WTC11 (cell line): Measurements from ENCODE around the gene MRPL28. TPM values are rescaled to one million over a fixed set of nuclear protein-coding genes. Genes with fewer than 3 reads are reported as not detected.

Source experiments
- ATAC-seq: fragments of 200-7000 bp; cut with Tn5 transposase; 2 replicates; pipeline ENCODE4 v1.10.0; 2021; ENCODE audit warnings: mild to moderate bottlenecking, moderate library complexity
- CTCF ChIA-PET: fragments of 300-600 bp; sonication (Branson Sonifier 250); formaldehyde crosslinking; loops from one replicate; lab custom pipeline; 2021; ENCODE audit warnings: antibody characterized with exemption; lab: Charles Lee
- POLR2A ChIA-PET: fragments of 350-600 bp; sonication (Branson Sonifier 250); formaldehyde crosslinking; loops from one replicate; lab custom pipeline; 2021; ENCODE audit warnings: antibody characterized with exemption; lab: Charles Lee
- DNase-seq: peaks from one replicate; pipeline ENCODE4 v3.0.0; 2021; ENCODE audit warnings: low spot score
- H3K27ac Mint-ChIP-seq: 2 replicates; pipeline ENCODE4 v1.8.0; 2021; ENCODE audit warnings: mixed read lengths
- H3K27me3 Mint-ChIP-seq: 2 replicates; pipeline ENCODE4 v1.8.0; 2021; ENCODE audit warnings: low read depth, mild to moderate bottlenecking, moderate library complexity, mixed read lengths
- H3K36me3 Mint-ChIP-seq: 2 replicates; pipeline ENCODE4 v1.8.0; 2021; ENCODE audit warnings: mixed read lengths
- H3K4me1 Mint-ChIP-seq: 2 replicates; pipeline ENCODE4 v1.8.0; 2022; ENCODE audit warnings: mixed read lengths
- H3K4me3 Mint-ChIP-seq: 2 replicates; pipeline ENCODE4 v1.8.0; 2021; ENCODE audit warnings: mild to moderate bottlenecking, moderate library complexity, mixed read lengths
- H3K9me3 Mint-ChIP-seq: 2 replicates; pipeline ENCODE4 v1.8.0; 2021; ENCODE audit warnings: mixed read lengths
- CREM ChIP-seq: sonication (generic); formaldehyde crosslinking; IDR thresholded peaks from 2 replicates; pipeline ENCODE4 v1.8.1; 2022; ENCODE audit warnings: mild to moderate bottlenecking, missing genetic modification reagents, moderate library complexity
- ELF4 ChIP-seq: sonication (generic); formaldehyde crosslinking; IDR thresholded peaks from 2 replicates; pipeline ENCODE4 v1.8.1; 2022; ENCODE audit warnings: low read depth, mild to moderate bottlenecking, moderate library complexity, missing genetic modification reagents
- GRHL2 ChIP-seq: fragments of 250-450 bp; sonication (Bioruptor Pico); IDR thresholded peaks from 2 replicates; pipeline ENCODE4 v1.8.0; 2022; ENCODE audit warnings: mild to moderate bottlenecking, moderate library complexity; ENCODE audit not compliant: insufficient replicate concordance, severe bottlenecking
- HMGA2 ChIP-seq: fragments of 250-450 bp; sonication (Bioruptor Pico); IDR thresholded peaks from 2 replicates; pipeline ENCODE4 v1.4.0; 2021; ENCODE audit warnings: mild to moderate bottlenecking, moderate library complexity
- NR1H2 ChIP-seq: sonication (generic); formaldehyde crosslinking; IDR thresholded peaks from 2 replicates; pipeline ENCODE4 v1.9.0; 2021; ENCODE audit warnings: mild to moderate bottlenecking, moderate library complexity, missing genetic modification reagents
- SMAD4 ChIP-seq: sonication (generic); formaldehyde crosslinking; IDR thresholded peaks from 2 replicates; pipeline ENCODE4 v1.8.0; 2022; ENCODE audit warnings: mild to moderate bottlenecking, missing genetic modification reagents
- SP1 ChIP-seq: sonication (generic); formaldehyde crosslinking; conservative IDR thresholded peaks from 2 replicates; pipeline ENCODE4 v1.8.1; 2022; ENCODE audit warnings: missing genetic modification reagents
- TEAD1 ChIP-seq: sonication (generic); formaldehyde crosslinking; IDR thresholded peaks from 2 replicates; pipeline ENCODE4 v1.8.0; 2022; ENCODE audit warnings: mild to moderate bottlenecking, missing genetic modification reagents
- TEAD4 ChIP-seq: sonication (generic); formaldehyde crosslinking; IDR thresholded peaks from 2 replicates; pipeline ENCODE4 v1.8.0; 2022; ENCODE audit warnings: mild to moderate bottlenecking, missing genetic modification reagents
- ZNF263 ChIP-seq: sonication (generic); formaldehyde crosslinking; IDR thresholded peaks from 2 replicates; pipeline ENCODE4 v1.8.1; 2022; ENCODE audit warnings: low read depth, mild to moderate bottlenecking, moderate library complexity, missing genetic modification reagents
- total RNA-seq: library from RNA; stranded (reverse); gene quantifications from 3 replicates; pipeline ENCODE4 v1.2.3, GENCODE V29; 2021
- TF ChIP-seq, protein P1 (sequence below): fragments of 250-450 bp; sonication (Bioruptor Pico); IDR thresholded peaks from 2 replicates; pipeline ENCODE4 v1.9.0; 2021; ENCODE audit warnings: moderate library complexity, mild to moderate bottlenecking, inconsistent platforms, borderline replicate concordance
- TF ChIP-seq, protein P2 (sequence below): sonication (generic); formaldehyde crosslinking; IDR thresholded peaks from 2 replicates; pipeline ENCODE4 v1.8.1; 2023; ENCODE audit warnings: mild to moderate bottlenecking, missing genetic modification reagents
- TF ChIP-seq, protein P3 (sequence below): sonication (generic); formaldehyde crosslinking; IDR thresholded peaks from 2 replicates; pipeline ENCODE4 v1.8.0; 2022; ENCODE audit warnings: missing genetic modification reagents
- TF ChIP-seq, protein P4 (sequence below): fragments of 200-600 bp; IDR thresholded peaks from 2 replicates; pipeline ENCODE4 v1.8.0; 2022; ENCODE audit warnings: antibody characterized with exemption
- TF ChIP-seq, protein P5 (sequence below): sonication (generic); formaldehyde crosslinking; IDR thresholded peaks from 2 replicates; pipeline ENCODE4 v1.8.0; 2022; ENCODE audit warnings: mild to moderate bottlenecking, missing genetic modification reagents
- TF ChIP-seq, protein P6 (sequence below): sonication (generic); formaldehyde crosslinking; conservative IDR thresholded peaks from 2 replicates; pipeline ENCODE4 v1.8.1; 2023; ENCODE audit warnings: mild to moderate bottlenecking, low read depth, missing genetic modification reagents, moderate library complexity

MRPL28 gene
- total RNA-seq, 1 experiment from 2014 or later = 119 TPM

DNA sequence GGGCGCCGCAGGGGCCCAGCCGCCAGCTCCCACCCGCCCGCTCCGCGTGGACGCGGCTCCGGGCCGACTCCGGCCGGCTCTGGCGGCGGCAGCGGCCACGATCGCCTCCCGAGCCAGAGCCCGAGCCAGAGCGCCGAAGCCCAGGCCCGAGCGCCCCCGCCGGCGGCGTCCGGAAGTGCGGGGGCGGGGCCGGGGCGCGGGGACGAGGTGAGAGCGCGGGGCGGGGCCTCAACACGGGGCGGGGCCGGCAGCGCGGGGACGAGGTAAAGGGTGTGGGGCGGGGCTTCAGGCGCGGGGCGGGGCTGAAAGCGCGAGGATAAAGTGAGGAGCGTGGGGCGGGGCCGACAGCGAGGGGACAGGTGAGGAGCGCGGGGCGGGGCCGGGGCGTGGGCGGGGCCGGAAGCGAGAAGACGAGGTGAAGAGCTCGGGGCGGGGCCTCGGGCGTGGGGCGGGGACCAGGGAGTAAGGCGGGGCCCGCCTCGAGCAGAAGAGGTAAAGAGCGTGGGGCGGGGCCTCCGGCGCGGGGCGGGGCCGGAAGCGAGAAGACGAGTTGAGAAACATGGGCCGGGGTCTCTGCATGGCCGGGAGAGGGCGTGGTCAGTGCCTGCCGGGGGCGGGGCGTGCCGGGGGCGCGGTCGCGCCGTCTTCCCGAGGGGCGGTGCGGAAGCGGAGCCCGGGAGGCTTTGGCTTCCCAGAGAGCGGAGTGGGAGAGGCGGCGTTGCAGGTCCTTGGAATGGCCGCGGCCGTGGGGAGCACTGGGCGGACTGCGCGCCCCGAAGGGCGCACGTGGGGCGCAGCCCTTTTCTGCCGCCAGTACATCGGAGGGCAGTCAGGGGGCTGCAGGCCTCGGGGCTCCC is 17.6 kb downstream of the MRPL28 start, which contains the start of gene AXIN1:
Gene AXIN1, minus strand, starts transcription at position 177 of the 857 bp plus-strand sequence. CDS start 5,698 bp downstream, outside the sequence.
- DNase-seq (peak; percentile 100), ATAC-seq (peak; percentile 90)
- POLR2A ChIA-PET = interaction anchor here (1.0 to 1.2 kb wide), 3 partner anchors 15 to 300 kb away, joined by 3 to 5 read pairs (median 4); partner anchors contain the start of genes POLR3K and SNRNP25
- no peaks in the 10 kb centered on the region for H3K9me3 Mint-ChIP-seq
- CTCF ChIA-PET = interaction anchor here (0.5 to 2.8 kb wide), 67 partner anchors 9 to 617 kb away, joined by 3 to 42 read pairs (median 5); partner anchors contain the start of genes ARHGDIG, FAM234A, HBM and LUC7L
- peak within 1 kb of the TSS; percentile 76 for H3K4me3 Mint-ChIP-seq
- peaks cover 6% of the 10 kb centered on the region; the same call in 1 of the 2 replicates for H3K36me3 Mint-ChIP-seq
- TF ChIP-seq HMGA2 (CRISPR knock-in tag) = no peak
- TF ChIP-seq, protein P1, sequence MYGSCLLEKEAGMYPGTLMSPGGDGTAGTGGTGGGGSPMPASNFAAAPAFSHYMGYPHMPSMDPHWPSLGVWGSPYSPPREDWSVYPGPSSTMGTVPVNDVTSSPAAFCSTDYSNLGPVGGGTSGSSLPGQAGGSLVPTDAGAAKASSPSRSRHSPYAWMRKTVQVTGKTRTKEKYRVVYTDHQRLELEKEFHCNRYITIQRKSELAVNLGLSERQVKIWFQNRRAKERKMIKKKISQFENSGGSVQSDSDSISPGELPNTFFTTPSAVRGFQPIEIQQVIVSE (CRISPR knock-in tag) = no peak
- TF ChIP-seq, protein P2, sequence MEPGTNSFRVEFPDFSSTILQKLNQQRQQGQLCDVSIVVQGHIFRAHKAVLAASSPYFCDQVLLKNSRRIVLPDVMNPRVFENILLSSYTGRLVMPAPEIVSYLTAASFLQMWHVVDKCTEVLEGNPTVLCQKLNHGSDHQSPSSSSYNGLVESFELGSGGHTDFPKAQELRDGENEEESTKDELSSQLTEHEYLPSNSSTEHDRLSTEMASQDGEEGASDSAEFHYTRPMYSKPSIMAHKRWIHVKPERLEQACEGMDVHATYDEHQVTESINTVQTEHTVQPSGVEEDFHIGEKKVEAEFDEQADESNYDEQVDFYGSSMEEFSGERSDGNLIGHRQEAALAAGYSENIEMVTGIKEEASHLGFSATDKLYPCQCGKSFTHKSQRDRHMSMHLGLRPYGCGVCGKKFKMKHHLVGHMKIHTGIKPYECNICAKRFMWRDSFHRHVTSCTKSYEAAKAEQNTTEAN = no peak
- no peak for TF ChIP-seq CREM (CRISPR knock-in tag)
- TF ChIP-seq, protein P3, sequence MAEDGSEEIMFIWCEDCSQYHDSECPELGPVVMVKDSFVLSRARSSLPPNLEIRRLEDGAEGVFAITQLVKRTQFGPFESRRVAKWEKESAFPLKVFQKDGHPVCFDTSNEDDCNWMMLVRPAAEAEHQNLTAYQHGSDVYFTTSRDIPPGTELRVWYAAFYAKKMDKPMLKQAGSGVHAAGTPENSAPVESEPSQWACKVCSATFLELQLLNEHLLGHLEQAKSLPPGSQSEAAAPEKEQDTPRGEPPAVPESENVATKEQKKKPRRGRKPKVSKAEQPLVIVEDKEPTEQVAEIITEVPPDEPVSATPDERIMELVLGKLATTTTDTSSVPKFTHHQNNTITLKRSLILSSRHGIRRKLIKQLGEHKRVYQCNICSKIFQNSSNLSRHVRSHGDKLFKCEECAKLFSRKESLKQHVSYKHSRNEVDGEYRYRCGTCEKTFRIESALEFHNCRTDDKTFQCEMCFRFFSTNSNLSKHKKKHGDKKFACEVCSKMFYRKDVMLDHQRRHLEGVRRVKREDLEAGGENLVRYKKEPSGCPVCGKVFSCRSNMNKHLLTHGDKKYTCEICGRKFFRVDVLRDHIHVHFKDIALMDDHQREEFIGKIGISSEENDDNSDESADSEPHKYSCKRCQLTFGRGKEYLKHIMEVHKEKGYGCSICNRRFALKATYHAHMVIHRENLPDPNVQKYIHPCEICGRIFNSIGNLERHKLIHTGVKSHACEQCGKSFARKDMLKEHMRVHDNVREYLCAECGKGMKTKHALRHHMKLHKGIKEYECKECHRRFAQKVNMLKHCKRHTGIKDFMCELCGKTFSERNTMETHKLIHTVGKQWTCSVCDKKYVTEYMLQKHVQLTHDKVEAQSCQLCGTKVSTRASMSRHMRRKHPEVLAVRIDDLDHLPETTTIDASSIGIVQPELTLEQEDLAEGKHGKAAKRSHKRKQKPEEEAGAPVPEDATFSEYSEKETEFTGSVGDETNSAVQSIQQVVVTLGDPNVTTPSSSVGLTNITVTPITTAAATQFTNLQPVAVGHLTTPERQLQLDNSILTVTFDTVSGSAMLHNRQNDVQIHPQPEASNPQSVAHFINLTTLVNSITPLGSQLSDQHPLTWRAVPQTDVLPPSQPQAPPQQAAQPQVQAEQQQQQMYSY (CRISPR knock-in tag) = no peak
- TF ChIP-seq ZNF263 (CRISPR knock-in tag) = no peak
- TF ChIP-seq NR1H2 (CRISPR knock-in tag) = no peak
- TF ChIP-seq SP1 = peak; percentile 69
- TF ChIP-seq ELF4 = no peak
- TF ChIP-seq GRHL2 (CRISPR knock-in tag) = no peak
- TF ChIP-seq TEAD1 (CRISPR knock-in tag) = no peak
- TF ChIP-seq SMAD4 (CRISPR knock-in tag) = no peak
- TF ChIP-seq, protein P4, sequence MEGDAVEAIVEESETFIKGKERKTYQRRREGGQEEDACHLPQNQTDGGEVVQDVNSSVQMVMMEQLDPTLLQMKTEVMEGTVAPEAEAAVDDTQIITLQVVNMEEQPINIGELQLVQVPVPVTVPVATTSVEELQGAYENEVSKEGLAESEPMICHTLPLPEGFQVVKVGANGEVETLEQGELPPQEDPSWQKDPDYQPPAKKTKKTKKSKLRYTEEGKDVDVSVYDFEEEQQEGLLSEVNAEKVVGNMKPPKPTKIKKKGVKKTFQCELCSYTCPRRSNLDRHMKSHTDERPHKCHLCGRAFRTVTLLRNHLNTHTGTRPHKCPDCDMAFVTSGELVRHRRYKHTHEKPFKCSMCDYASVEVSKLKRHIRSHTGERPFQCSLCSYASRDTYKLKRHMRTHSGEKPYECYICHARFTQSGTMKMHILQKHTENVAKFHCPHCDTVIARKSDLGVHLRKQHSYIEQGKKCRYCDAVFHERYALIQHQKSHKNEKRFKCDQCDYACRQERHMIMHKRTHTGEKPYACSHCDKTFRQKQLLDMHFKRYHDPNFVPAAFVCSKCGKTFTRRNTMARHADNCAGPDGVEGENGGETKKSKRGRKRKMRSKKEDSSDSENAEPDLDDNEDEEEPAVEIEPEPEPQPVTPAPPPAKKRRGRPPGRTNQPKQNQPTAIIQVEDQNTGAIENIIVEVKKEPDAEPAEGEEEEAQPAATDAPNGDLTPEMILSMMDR = peak; percentile 52
- H3K27me3 Mint-ChIP-seq = no peaks in the 10 kb centered on the region; the same call in 1 of the 2 replicates
- H3K27ac Mint-ChIP-seq = no peak within 1 kb of the TSS
- peaks cover 6% of the 10 kb centered on the region for H3K4me1 Mint-ChIP-seq

DNA sequence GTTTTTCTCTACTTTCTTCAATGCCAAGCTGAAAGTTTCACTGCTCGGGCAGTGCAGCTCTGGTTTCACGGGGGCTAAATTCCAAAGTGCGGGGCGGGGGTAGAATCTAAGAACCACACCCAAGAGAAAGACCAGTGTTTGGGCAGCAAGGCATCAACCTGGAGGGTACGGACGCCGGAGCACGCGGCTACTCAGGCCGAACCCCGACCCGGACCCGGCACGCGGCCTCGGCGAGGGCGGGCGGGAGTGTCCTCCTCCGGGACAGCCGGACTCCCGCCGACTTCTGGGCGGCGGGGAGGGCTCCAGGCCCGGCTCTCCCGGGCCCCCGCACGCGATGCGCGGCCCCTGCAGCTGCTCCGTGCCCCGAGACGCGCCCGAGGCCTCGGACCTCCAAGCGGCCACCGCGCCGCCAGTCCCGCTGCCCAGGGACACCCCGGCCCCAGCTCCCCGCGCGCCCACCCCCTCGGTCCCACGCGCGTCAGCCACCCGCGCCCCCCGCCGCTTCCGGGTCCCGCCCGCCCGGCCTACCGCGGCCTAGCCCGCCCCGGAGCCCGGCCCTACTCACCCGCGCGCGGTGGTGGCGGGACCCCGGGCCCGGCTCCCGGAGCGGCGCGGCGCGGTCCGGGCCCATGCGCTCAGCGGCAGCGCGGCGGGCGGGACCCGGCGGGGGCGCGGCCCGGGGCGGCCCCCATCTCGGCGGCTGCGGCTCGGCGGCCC is 18.4 kb downstream of the MRPL28 start:
- DNase-seq (no peak), ATAC-seq (peak; percentile 0; the same call in 1 of the 2 replicates)
- peaks cover 10% of the 10 kb centered on the region for H3K36me3 Mint-ChIP-seq
- ChIA-PET CTCF (interaction anchor here (0.5 to 2.8 kb wide), 32 partner anchors 9 to 308 kb away, joined by 3 to 42 read pairs (median 4); partner anchors contain the start of genes LUC7L, MRPL28 and RHBDF1), POLR2A (interaction anchor here (1.0 to 1.2 kb wide), 3 partner anchors 14 to 299 kb away, joined by 3 to 5 read pairs (median 4); partner anchors contain the start of genes POLR3K and SNRNP25)
- no peaks in the 10 kb centered on the region; the same call in 1 of the 2 replicates for H3K27me3 Mint-ChIP-seq
- H3K4me1 Mint-ChIP-seq = peaks cover 6% of the 10 kb centered on the region
- peak overlapping the region; percentile 76 for H3K4me3 Mint-ChIP-seq
- no peak overlapping the region for H3K27ac Mint-ChIP-seq
- TF ChIP-seq, protein P5, sequence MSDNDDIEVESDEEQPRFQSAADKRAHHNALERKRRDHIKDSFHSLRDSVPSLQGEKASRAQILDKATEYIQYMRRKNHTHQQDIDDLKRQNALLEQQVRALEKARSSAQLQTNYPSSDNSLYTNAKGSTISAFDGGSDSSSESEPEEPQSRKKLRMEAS (CRISPR knock-in tag) = peak; percentile 35; the same call in 1 of the 2 replicates
- TF ChIP-seq CREM (CRISPR knock-in tag) (no peak), TEAD4 (CRISPR knock-in tag) (no peak)
- TF ChIP-seq, protein P6, sequence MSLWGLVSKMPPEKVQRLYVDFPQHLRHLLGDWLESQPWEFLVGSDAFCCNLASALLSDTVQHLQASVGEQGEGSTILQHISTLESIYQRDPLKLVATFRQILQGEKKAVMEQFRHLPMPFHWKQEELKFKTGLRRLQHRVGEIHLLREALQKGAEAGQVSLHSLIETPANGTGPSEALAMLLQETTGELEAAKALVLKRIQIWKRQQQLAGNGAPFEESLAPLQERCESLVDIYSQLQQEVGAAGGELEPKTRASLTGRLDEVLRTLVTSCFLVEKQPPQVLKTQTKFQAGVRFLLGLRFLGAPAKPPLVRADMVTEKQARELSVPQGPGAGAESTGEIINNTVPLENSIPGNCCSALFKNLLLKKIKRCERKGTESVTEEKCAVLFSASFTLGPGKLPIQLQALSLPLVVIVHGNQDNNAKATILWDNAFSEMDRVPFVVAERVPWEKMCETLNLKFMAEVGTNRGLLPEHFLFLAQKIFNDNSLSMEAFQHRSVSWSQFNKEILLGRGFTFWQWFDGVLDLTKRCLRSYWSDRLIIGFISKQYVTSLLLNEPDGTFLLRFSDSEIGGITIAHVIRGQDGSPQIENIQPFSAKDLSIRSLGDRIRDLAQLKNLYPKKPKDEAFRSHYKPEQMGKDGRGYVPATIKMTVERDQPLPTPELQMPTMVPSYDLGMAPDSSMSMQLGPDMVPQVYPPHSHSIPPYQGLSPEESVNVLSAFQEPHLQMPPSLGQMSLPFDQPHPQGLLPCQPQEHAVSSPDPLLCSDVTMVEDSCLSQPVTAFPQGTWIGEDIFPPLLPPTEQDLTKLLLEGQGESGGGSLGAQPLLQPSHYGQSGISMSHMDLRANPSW (CRISPR knock-in tag) = no peak
- no peaks in the 10 kb centered on the region for H3K9me3 Mint-ChIP-seq
